Measurements from ENCODE around the gene STXBP1.

Gene STXBP1

DNA sequence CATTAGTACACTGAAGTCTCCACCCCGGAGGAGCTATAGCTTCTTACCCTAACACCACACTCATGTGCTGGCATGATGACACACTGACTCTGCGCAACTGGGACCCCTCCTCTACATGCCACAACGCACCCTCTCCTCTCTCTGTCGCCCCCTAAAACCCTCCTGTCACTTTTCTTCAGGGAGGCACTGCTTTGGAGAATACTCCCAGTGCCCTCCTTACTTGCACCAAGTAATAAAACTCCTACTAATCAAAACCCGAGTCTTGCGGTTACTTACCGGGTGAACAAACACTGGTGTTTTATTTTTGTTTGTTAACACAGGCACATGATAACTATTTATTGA lies 12.6 kb upstream of the STXBP1 start:
- intact Hi-C loops (cut with DNase I; ENCODE audit: low total_unique reads), result loop anchor here (10.0 kb wide), 1 partner anchor 425 kb away; no protein-coding TSS in a partner anchor
- Histone ChIP-seq H3K4me1 (no peaks in the 10 kb centered on the region), H3K27me3 (no peaks in the 10 kb centered on the region)

DNA sequence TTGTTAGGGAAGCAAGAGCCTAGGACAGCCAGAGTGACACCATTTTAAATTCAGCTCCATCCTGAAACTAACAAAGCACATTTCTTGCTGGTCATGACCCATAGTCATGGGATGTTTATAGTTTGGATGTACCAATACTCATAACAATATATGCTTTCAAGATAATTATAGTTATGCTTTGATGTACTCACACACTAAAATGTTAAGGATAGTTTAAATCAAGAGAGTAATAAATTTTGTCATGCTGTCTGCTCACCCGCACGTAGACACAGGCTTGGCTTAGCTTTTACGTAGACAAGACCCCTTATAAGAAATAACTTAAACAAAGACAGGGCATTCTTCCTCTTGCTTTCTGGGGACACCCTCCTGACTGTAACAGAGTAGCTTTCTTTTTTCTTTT lies 8.9 kb upstream of the STXBP1 start:
- H3K9me3 ChIP-seq, result no peaks in the 10 kb centered on the region
- H3K4me1 ChIP-seq, result peaks cover 0 to 4% (median 4%) of the 10 kb centered on the region in 4 donors
- no peaks in the 10 kb centered on the region for H3K36me3 ChIP-seq
- H3K4me3 ChIP-seq, result no peak overlapping the region
- DNase-seq, result no peak
- H3K27ac ChIP-seq, result no peak overlapping the region
- TF ChIP-seq, protein P1, sequence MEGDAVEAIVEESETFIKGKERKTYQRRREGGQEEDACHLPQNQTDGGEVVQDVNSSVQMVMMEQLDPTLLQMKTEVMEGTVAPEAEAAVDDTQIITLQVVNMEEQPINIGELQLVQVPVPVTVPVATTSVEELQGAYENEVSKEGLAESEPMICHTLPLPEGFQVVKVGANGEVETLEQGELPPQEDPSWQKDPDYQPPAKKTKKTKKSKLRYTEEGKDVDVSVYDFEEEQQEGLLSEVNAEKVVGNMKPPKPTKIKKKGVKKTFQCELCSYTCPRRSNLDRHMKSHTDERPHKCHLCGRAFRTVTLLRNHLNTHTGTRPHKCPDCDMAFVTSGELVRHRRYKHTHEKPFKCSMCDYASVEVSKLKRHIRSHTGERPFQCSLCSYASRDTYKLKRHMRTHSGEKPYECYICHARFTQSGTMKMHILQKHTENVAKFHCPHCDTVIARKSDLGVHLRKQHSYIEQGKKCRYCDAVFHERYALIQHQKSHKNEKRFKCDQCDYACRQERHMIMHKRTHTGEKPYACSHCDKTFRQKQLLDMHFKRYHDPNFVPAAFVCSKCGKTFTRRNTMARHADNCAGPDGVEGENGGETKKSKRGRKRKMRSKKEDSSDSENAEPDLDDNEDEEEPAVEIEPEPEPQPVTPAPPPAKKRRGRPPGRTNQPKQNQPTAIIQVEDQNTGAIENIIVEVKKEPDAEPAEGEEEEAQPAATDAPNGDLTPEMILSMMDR (IDR thresholded peaks at IDR 0.05), result no peak
- intact Hi-C loops (cut with DNase I; ENCODE audit: low total_unique reads), result no loop called here
- H3K27me3 ChIP-seq, result no peaks in the 10 kb centered on the region

More for the DNA sequence above, 12.6 kb upstream of the STXBP1 start:
- Histone ChIP-seq H3K36me3 (no peaks in the 10 kb centered on the region), H3K27ac (no peak overlapping the region), H3K4me3 (no peak overlapping the region), H3K9me3 (no peaks in the 10 kb centered on the region)
- TF ChIP-seq, protein P1 (IDR thresholded peaks at IDR 0.05), result no peak
- no peak for DNase-seq

DNA sequence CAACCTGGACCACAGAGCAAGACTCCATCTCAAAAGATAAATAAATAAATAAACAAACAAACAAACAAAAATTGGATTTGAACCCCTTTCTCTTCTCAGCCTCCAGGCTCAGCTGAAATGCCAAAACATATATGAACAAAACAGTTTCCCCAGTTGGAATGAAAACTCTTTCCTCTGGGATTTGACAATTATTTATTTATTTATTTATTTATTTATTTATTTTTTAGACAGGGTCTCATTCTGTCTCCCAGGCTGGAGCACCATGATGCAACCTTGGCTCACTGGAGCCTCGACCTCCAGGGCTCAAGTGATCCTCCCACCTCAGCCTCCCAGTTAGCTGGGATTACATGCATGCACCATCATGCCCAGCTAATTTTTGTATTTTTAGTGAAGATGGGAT lies 6.0 kb upstream of the STXBP1 start:
- Histone ChIP-seq H3K4me3 (no peak overlapping the region), H3K4me1 (peaks cover 0 to 11% (median 10%) of the 10 kb centered on the region in 4 donors), H3K27me3 (no peaks in the 10 kb centered on the region), H3K36me3 (no peaks in the 10 kb centered on the region), H3K27ac (no peak overlapping the region), H3K9me3 (no peaks in the 10 kb centered on the region)
- intact Hi-C loops (cut with DNase I; ENCODE audit: low total_unique reads), result no loop called here
- TF ChIP-seq, protein P1 (IDR thresholded peaks at IDR 0.05), result no peak
- no peak for DNase-seq

DNA sequence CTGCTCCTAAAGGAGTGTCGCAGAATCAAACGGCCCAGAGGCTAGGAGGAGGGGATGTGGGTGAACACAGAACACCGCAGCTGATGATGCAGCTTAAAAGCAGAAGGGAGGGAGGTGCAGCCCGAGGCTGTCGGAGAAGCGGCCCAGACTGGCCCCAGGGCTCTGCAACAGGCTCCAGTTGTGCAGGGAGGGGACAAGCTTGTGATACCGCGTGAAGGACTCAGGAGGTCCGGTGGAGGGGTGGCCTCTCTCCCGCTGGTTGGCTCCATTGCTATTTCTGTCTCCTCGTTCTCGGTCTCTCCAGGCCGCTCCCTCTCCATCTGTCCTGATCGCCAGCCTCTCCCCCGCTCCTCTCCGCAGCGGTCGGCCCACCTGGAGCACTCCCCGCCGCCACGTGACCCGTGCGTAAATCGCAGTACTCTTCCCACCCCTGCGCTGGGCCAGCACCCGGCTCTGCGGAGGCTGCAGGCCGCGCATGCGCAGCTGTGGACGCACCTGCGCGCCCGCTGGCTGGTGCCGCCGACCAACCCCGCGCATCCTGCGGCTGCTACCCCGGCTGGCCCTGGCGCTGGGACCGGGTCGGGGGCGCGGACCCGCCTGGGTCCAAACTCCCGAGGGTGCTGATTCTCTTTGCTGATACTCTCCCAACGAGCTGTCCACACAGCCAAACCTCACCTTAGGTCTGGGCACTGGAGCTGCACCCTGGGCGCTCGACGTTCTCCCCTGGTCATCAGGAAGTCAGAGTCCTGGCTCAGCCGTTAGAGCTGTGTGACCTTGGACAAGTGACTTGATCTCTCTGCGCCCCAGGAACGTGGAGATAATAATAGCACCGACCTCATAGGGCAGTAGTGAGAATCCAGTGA lies 3.7 kb upstream of the STXBP1 start:
- H3K27me3 ChIP-seq, result no peaks in the 10 kb centered on the region
- intact Hi-C loops (cut with DNase I; ENCODE audit: low total_unique reads), result no loop called here
- TF ChIP-seq, protein P1 (IDR thresholded peaks at IDR 0.05), result no peak
- H3K4me1 ChIP-seq, result peaks cover 0 to 23% (median 12%) of the 10 kb centered on the region in 4 donors
- no peaks in the 10 kb centered on the region for H3K36me3 ChIP-seq
- no peak for DNase-seq
- peak overlapping the region; percentile 39 to 50 for H3K4me3 ChIP-seq
- peak overlapping the region in 1 of 2 donors; percentile 10 for H3K27ac ChIP-seq
- H3K9me3 ChIP-seq, result no peaks in the 10 kb centered on the region

DNA sequence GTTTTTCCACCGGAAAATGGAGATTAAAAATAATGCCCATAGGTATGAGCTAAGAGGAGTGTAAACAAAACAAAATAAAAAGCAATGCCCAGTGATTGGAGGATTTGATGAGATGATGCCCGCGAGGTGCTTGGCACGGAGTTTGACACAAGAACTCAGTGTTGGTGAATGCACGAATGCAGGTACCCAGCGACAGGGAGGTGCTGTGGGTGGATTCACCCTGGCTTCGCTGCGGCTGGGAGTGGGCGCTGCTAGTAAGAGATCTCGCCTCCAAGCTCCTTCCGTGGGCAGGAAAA lies 526 bp upstream of the STXBP1 start:
- Histone ChIP-seq H3K27ac (peak overlapping the region; percentile 44 to 63), H3K9me3 (no peaks in the 10 kb centered on the region), H3K4me1 (peaks cover 0 to 34% (median 15%) of the 10 kb centered on the region in 4 donors), H3K36me3 (no peaks in the 10 kb centered on the region), H3K27me3 (no peaks in the 10 kb centered on the region), H3K4me3 (peak overlapping the region; percentile 70 to 75)
- intact Hi-C loops (cut with DNase I; ENCODE audit: low total_unique reads), result loop anchor here (5.0 kb wide), 1 partner anchor 306 kb away; the partner anchor contains the start of gene ST6GALNAC4
- no peak for DNase-seq
- TF ChIP-seq, protein P1 (IDR thresholded peaks at IDR 0.05), result no peak
